OCI-LY1 (cell line): ENCODE measurements around the gene LBHD2.
"Not testable (repeated sequence)": the region's sequence is repeated elsewhere in the genome, so short reads cannot be mapped to it uniquely, and the experiment has no call there.

Source experiments
- EZH2 ChIP-seq: fragments of 200-600 bp; sonication (generic), shearing (Covaris generic); IDR thresholded peaks from 2 replicates; pipeline ENCODE4 v1.8.0; 2017; ENCODE audit warnings: borderline replicate concordance, mixed run types, mild to moderate bottlenecking, antibody characterized with exemption, low read length, moderate library complexity, mixed read lengths
- TF ChIP-seq, protein P1 (sequence below): fragments of 200-600 bp; sonication (generic), shearing (Covaris generic); IDR thresholded peaks from 2 replicates; pipeline ENCODE4 v1.5.1; 2017; ENCODE audit warnings: mild to moderate bottlenecking, antibody characterized with exemption, low read length, moderate library complexity, mixed read lengths

GRCh38 chr14:103115086-103115679, 31.2 kb downstream of the LBHD2 start:
- TF ChIP-seq, protein P1, sequence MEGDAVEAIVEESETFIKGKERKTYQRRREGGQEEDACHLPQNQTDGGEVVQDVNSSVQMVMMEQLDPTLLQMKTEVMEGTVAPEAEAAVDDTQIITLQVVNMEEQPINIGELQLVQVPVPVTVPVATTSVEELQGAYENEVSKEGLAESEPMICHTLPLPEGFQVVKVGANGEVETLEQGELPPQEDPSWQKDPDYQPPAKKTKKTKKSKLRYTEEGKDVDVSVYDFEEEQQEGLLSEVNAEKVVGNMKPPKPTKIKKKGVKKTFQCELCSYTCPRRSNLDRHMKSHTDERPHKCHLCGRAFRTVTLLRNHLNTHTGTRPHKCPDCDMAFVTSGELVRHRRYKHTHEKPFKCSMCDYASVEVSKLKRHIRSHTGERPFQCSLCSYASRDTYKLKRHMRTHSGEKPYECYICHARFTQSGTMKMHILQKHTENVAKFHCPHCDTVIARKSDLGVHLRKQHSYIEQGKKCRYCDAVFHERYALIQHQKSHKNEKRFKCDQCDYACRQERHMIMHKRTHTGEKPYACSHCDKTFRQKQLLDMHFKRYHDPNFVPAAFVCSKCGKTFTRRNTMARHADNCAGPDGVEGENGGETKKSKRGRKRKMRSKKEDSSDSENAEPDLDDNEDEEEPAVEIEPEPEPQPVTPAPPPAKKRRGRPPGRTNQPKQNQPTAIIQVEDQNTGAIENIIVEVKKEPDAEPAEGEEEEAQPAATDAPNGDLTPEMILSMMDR: not testable (repeated sequence)
- not testable (repeated sequence) for TF ChIP-seq EZH2
